ENCODE measurements around the gene COPRS. TPM values are rescaled to one million over a fixed set of nuclear protein-coding genes. Genes with fewer than 3 reads are reported as not detected.

The COPRS gene
- total RNA-seq, 2 experiments from 2014 or later, result 14.9 to 16.5 TPM

DNA sequence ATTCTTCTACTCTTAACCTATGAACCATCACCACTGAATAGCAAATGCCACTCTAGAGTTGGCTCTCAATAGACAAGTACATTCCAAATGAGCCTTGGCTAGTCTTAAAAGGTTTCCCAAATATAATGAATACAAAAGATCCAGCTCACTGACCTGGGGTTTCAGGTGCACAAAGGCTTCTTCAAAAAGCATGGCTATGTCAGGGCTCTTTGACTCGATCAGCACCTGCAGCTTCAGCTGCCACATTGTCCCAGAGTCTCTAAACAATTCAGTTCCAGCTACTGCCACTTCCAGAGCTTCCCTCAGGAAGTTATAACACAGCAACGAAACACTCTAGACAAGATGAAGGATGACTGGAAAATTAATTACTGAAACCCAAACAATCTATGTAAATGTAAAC is 16.0 kb upstream of the COPRS start:
- CTCF ChIA-PET, result interaction anchor here (1.2 kb wide), 1 partner anchor 22 kb away, joined by 3 read pairs; no protein-coding TSS in a partner anchor
- POLR2A ChIA-PET, result no interaction called here
- Mint-ChIP-seq H3K9me3 (no peaks in the 10 kb centered on the region), H3K27ac (no peak overlapping the region), H3K27me3 (no peaks in the 10 kb centered on the region), H3K4me1 (peaks cover 9% of the 10 kb centered on the region), H3K36me3 (ENCODE audit: low read depth) (peaks cover 58% of the 10 kb centered on the region), H3K4me3 (no peak overlapping the region)
- no peak for DNase-seq

DNA sequence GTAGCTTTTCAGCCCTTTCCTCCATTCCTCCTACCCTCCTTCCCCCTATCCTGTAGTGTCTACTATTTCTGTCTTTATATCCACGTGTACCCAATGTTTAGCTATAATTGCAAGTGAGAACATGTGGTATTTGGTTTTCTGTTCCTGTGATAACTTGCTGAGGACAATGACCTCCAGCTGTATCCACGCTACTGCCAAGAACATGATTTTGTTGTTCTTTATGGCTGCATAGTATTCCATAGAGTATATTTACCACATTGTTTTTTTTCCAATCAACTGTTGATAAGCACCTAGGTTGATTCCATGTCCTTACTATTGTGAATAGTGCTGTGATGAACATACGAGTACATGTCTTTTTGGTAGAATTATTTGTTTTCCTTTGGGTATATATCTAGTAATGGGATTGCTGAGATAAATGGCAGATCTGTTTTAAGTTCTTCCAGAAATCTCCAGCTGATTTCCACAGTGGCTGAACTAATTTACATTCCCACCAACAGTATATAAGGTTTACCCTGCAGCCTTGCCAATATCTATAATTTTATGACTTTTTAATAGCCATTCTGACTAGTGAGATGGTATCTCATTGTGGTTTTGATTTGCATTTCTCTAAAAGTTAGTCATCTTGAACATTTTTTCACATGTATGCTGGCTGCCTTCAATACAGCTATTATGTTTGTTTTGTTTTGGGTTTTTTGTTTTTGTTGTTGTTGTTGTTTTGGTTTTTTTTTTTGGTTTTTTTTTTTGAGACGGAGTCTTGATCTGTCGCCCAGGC is 10.9 kb upstream of the COPRS start:
- Mint-ChIP-seq H3K4me1 (no peaks in the 10 kb centered on the region), H3K27ac (no peak overlapping the region), H3K36me3 (ENCODE audit: low read depth) (peaks cover 65% of the 10 kb centered on the region), H3K9me3 (no peaks in the 10 kb centered on the region), H3K27me3 (no peaks in the 10 kb centered on the region), H3K4me3 (no peak overlapping the region)
- no peak for DNase-seq
- POLR2A ChIA-PET, result no interaction called here
- CTCF ChIA-PET, result interaction anchor here (2.4 kb wide), 1 partner anchor 31 kb away, joined by 8 read pairs; the partner anchor contains the start of gene UTP6

DNA sequence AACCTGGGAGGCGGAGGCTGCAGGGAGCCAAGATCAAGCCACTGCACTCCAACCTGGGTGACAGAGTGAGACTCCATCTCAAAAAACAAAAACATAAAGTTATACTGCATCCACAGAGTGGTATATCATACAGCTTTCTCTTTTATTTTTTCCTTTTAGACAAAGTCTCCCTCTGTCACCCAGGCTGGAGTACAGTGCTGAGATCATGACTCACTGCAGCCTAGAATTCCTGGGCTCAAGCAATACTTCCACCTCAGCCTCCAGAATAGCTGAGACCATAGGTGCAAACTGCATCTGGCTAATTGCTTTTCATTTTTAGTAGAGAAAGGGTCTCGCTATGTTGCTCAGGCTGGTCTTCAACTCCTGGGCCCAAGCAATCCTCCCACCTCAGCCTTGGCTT is 10.0 kb upstream of the COPRS start:
- POLR2A ChIA-PET, result no interaction called here
- Mint-ChIP-seq H3K4me1 (no peaks in the 10 kb centered on the region), H3K4me3 (no peak overlapping the region), H3K36me3 (ENCODE audit: low read depth) (peaks cover 68% of the 10 kb centered on the region), H3K27me3 (no peaks in the 10 kb centered on the region), H3K27ac (no peak overlapping the region), H3K9me3 (no peaks in the 10 kb centered on the region)
- no peak for DNase-seq
- CTCF ChIA-PET, result no interaction called here

DNA sequence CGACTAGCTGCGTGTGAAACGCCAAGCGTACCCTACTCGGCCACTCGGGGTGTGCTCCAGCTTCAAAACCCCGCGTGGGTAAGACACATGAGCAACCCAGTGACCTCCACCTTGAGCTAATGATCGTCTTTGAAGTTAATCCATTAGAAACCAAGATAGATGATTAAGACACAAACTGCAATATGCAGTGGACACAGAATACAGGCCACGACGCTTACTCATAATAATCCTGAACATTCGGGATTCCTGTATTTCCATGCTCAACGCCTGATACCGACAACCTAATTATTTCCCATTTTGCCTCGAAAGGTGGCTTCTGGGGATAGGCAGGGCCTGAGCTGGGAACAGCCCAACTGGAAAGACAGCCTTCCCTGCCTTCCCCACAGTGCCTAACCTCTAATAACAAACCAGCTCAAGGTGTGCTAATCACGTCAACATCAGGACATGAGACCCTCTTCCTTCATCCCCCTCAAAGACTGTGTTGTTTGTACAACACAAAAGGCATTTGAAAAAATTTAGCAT is 504 bp upstream of the COPRS start:
- H3K9me3 Mint-ChIP-seq, result no peaks in the 10 kb centered on the region

DNA sequence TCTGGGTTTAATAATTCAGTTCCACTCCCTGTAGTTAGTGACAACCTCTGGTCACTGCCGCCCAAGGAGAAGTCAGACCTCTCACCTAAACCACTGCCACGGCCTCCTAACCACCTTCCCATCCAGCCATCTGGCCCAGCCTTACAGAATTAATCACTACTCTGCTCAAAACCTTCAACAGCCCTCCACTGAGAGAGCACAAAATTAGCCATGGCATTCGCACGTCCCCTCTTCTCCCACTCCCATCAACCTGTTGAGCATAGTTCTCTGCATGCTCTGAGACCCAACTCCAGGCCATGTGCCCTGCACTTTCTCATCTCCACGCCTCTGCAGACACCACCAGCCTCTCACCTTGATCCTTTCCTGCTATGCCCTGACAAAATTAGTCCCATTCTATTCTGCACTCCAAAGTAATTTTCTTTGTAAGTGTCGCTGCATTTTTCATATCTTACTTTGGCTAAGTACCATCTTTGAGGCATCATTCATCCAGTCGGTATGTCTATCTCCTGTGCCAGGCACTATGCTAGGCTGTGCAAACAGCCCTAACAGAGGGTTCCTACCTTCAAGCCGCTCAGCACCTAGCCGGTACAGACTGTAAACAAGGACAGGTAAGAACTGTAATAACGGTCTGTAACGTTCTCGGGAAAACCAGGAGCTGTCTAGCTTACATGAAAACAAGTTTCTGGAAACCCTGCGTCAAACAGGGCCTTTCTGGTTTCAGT is 963 bp downstream of the COPRS start:
- no peak for DNase-seq
- Mint-ChIP-seq H3K27me3 (no peaks in the 10 kb centered on the region), H3K27ac (peak overlapping the region; percentile 46), H3K4me3 (peak overlapping the region; percentile 81), H3K9me3 (no peaks in the 10 kb centered on the region), H3K36me3 (ENCODE audit: low read depth) (peaks cover 7% of the 10 kb centered on the region), H3K4me1 (peaks cover 20% of the 10 kb centered on the region)
- POLR2A ChIA-PET, result interaction anchor here (2.6 kb wide), 1 partner anchor 43 kb away, joined by 8 read pairs; the partner anchor contains the start of gene UTP6
- CTCF ChIA-PET, result interaction anchor here (0.7 kb wide), 1 partner anchor 43 kb away, joined by 3 read pairs; the partner anchor contains the start of gene UTP6

More for the DNA sequence above, 504 bp upstream of the COPRS start:
- no peak for DNase-seq
- peak overlapping the region; percentile 72 for H3K4me3 Mint-ChIP-seq
- H3K36me3 Mint-ChIP-seq (ENCODE audit: low read depth), result peaks cover 12% of the 10 kb centered on the region
- no peaks in the 10 kb centered on the region for H3K27me3 Mint-ChIP-seq
- H3K4me1 Mint-ChIP-seq, result peaks cover 20% of the 10 kb centered on the region
- no peak overlapping the region for H3K27ac Mint-ChIP-seq
- POLR2A ChIA-PET, result interaction anchor here (2.6 kb wide), 1 partner anchor 42 kb away, joined by 8 read pairs; the partner anchor contains the start of gene UTP6
- CTCF ChIA-PET, result interaction anchor here (1.0 to 2.1 kb wide), 2 partner anchors 17 to 279 kb away, joined by 3 to 5 read pairs; no protein-coding TSS in a partner anchor

DNA sequence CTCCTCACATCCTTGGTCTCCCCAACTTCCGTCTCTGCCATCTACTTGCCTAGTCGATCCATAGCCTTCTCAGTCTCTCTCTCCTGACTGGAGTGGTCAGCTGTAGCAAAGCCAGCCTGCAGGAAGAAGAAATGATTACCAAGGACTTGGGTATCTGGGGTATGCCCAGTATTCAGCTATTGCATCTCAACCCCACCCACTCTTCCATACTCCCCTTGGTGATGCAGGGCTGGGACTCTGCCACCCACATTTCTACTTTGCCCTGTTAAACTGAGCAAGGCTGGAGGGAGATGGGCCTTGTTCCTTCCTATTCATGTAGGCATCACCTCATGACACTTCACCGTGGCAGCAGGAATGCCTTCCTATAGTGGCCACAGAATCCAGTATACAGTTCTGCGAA is 2.3 kb downstream of the COPRS start:
- Mint-ChIP-seq H3K27me3 (no peaks in the 10 kb centered on the region), H3K4me1 (peaks cover 20% of the 10 kb centered on the region), H3K36me3 (ENCODE audit: low read depth) (peaks cover 10% of the 10 kb centered on the region), H3K4me3 (no peak overlapping the region), H3K27ac (no peak overlapping the region), H3K9me3 (no peaks in the 10 kb centered on the region)
- POLR2A ChIA-PET, result no interaction called here
- DNase-seq, result no peak
- CTCF ChIA-PET, result no interaction called here

DNA sequence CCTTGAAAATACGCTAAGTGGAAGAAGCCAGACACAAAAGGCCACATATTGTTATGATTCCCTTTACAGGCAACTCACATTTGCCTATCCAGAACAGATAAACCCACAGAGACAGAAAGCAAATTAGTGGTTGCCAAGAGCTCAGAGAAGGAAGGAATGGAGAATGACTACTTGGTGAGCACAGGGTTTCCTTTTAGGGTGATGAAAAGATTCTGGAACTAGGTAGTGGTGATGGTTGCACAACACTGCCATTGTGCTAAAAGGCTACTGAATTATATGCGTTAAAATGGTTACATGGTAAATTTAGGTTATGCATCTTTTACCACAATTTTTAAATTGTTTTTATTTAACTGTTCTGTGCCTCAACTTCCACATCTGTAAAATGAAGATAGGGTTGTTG is 4.4 kb downstream of the COPRS start:
- CTCF ChIA-PET, result interaction anchor here (0.6 to 0.8 kb wide), 2 partner anchors 12 to 220 kb away, joined by 3 read pairs; no protein-coding TSS in a partner anchor

DNA sequence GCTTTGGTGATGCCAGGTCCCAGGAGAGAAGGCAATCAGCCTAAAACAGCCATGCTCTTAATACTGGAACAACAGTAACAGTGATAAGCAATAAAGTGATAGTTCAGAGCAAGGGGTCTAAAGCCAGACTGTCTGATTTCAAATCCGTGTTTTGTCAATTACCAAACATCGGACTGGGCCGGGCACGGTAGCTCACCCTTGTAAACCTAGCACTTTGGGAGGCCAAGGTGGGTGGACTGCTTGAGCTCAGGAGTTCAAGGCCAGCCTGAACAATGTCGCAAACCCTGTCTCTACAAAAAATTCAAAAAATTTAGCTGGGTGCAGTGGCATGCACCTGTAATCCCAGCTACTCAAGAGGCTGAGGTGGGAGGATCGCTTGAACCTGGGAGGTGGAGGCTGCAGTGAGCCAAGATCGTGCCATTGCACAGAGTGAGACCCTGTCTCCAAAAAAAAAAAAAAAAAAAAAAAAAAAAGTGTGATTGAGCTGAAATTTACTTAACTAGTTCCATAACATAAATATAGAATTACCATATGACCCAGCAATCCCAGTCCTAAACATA is 5.1 kb downstream of the COPRS start:
- Mint-ChIP-seq H3K27ac (no peak overlapping the region), H3K4me3 (no peak overlapping the region), H3K36me3 (ENCODE audit: low read depth) (peaks cover 12% of the 10 kb centered on the region), H3K27me3 (no peaks in the 10 kb centered on the region), H3K4me1 (peaks cover 13% of the 10 kb centered on the region), H3K9me3 (no peaks in the 10 kb centered on the region)
- DNase-seq, result no peak
- ChIA-PET POLR2A (no interaction called here), CTCF (interaction anchor here (0.6 to 0.8 kb wide), 2 partner anchors 11 to 220 kb away, joined by 3 read pairs; no protein-coding TSS in a partner anchor)

More for the DNA sequence above, 4.4 kb downstream of the COPRS start:
- no peak for DNase-seq
- Mint-ChIP-seq H3K4me1 (peaks cover 17% of the 10 kb centered on the region), H3K36me3 (ENCODE audit: low read depth) (peaks cover 12% of the 10 kb centered on the region), H3K27me3 (no peaks in the 10 kb centered on the region), H3K27ac (no peak overlapping the region), H3K4me3 (no peak overlapping the region), H3K9me3 (no peaks in the 10 kb centered on the region)
- POLR2A ChIA-PET, result no interaction called here

DNA sequence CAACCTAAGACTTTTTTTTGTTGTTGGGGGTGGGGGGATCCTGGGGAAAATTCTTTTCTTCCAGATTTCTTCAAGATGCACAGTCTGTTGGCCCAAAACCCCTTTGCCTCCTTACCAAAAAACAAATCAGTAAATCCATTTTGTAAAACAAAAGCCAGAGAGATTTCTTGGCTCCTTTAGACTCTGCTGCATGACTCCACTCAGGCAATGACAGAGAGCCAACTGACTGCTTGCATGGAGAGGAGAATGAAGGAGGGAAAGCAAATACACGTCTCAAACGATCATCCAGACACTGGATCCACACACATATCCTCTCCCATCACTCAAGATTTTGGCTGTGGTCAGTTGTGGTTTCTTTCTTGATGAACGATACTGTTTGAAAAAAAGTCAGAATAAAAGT is 13.8 kb downstream of the COPRS start:
- no peaks in the 10 kb centered on the region for H3K9me3 Mint-ChIP-seq
- no peak for DNase-seq
- peaks cover 2% of the 10 kb centered on the region for H3K27me3 Mint-ChIP-seq
- H3K4me3 Mint-ChIP-seq, result no peak overlapping the region
- ChIA-PET CTCF (interaction anchor here (0.7 to 1.4 kb wide), 2 partner anchors 235 to 311 kb away, joined by 4 read pairs; no protein-coding TSS in a partner anchor), POLR2A (no interaction called here)
- H3K36me3 Mint-ChIP-seq (ENCODE audit: low read depth), result no peaks in the 10 kb centered on the region
- H3K4me1 Mint-ChIP-seq, result no peaks in the 10 kb centered on the region
- no peak overlapping the region for H3K27ac Mint-ChIP-seq

DNA sequence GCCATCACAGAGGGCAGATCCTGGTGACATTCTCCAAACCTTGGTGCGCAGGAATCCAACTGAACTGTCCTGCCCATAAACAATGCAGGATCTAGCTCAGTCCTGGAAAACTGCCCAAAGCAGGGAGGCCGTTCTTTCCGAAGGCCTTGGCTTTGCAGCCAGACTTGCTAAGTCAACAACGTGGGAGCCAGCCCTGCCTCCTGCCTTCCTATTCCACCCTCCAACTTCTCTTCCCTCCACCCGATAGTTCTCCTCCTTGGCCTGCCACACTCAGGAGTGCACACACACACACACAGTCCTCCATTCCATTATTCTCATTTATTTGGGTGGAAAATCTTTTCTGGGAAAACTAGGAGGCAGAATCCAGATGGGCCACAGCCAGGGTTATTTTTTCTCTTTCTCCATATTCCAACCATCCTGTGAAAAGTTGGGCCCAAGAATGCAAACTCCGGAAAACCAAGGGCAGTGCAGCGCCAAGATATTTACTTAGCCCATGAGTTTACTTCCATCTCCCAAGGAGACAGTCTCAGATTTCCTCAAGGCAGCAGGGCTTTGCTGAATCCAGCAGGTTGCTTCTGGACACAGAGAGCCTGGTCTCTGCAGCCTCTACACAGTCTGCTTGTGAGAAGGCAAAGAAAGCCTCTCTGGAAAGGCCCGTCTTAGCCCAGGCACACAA is 15.8 kb downstream of the COPRS start:
- Mint-ChIP-seq H3K27ac (no peak overlapping the region), H3K4me1 (no peaks in the 10 kb centered on the region), H3K27me3 (peaks cover 7% of the 10 kb centered on the region), H3K4me3 (no peak overlapping the region), H3K36me3 (ENCODE audit: low read depth) (no peaks in the 10 kb centered on the region), H3K9me3 (no peaks in the 10 kb centered on the region)
- POLR2A ChIA-PET, result no interaction called here
- CTCF ChIA-PET, result interaction anchor here (0.6 to 3.4 kb wide), 14 partner anchors 9 to 454 kb away, joined by 3 to 11 read pairs (median 4); no protein-coding TSS in a partner anchor
- DNase-seq, result no peak

DNA sequence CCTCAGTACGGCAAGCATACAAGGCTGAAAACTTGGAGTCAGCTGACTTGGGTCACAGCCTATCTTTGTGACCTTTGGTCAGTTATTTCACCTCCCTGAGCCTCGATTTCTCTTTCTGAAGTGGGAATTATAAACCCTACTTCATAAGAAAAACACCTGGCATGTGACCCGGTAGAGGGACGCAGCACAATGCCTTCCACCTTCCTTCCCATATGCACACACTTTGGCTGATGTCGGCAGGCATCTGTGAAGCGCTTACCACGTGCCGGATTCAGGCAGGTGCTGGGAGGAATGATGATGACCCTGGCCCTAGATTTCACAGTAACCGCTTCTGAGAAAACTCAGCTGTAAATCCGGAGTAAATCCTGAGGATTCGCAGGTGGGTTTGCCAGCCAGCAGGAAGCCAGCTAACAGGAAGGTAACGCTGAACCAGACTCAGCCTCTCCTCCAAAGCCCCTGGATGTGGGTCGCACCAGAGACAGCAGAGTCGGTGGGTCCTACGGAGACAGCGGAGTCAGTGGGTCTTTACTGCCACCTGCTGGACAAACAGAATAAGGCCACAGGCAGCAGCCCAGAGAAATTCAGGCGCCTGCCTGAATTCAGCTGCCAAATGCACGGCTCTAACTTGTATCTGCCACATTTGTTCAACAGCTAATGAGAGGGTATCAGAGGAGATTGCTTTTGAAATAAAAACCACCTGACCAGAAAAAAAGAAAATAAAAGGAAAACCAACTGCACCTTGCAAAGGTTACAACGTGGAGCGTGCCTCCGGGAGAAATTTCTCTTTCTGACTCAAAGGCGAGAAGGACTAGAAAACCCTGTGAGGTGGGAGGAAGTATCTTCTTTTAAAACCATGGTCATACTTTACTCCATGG is 16.6 kb downstream of the COPRS start:
- H3K36me3 Mint-ChIP-seq (ENCODE audit: low read depth), result no peaks in the 10 kb centered on the region
- POLR2A ChIA-PET, result interaction anchor here (0.9 kb wide), 1 partner anchor 59 kb away, joined by 3 read pairs; the partner anchor contains the start of gene UTP6

More for the DNA sequence above, 16.6 kb downstream of the COPRS start:
- CTCF ChIA-PET, result interaction anchor here (0.6 to 3.4 kb wide), 17 partner anchors 9 to 453 kb away, joined by 3 to 11 read pairs (median 4); no protein-coding TSS in a partner anchor
- H3K27ac Mint-ChIP-seq, result no peak overlapping the region
- H3K27me3 Mint-ChIP-seq, result peaks cover 10% of the 10 kb centered on the region
- DNase-seq, result peak; percentile 64
- H3K4me1 Mint-ChIP-seq, result no peaks in the 10 kb centered on the region
- H3K9me3 Mint-ChIP-seq, result no peaks in the 10 kb centered on the region
- no peak overlapping the region for H3K4me3 Mint-ChIP-seq
